WTC11 (cell line): ENCODE data around the gene ABCB6. TPM values are rescaled to one million over a fixed set of nuclear protein-coding genes. Genes with fewer than 3 reads are reported as not detected.

Experiments used
- ATAC-seq: fragments of 200-7000 bp; cut with Tn5 transposase; 2 replicates; pipeline ENCODE4 v1.10.0; 2021; ENCODE audit warnings: mild to moderate bottlenecking, moderate library complexity
- CTCF ChIA-PET: fragments of 300-600 bp; sonication (Branson Sonifier 250); formaldehyde crosslinking; loops from one replicate; lab custom pipeline; 2021; ENCODE audit warnings: antibody characterized with exemption; lab: Charles Lee
- POLR2A ChIA-PET: fragments of 350-600 bp; sonication (Branson Sonifier 250); formaldehyde crosslinking; loops from one replicate; lab custom pipeline; 2021; ENCODE audit warnings: antibody characterized with exemption; lab: Charles Lee
- DNase-seq: peaks from one replicate; pipeline ENCODE4 v3.0.0; 2021; ENCODE audit warnings: low spot score
- H3K27ac Mint-ChIP-seq: 2 replicates; pipeline ENCODE4 v1.8.0; 2021; ENCODE audit warnings: mixed read lengths
- H3K27me3 Mint-ChIP-seq: 2 replicates; pipeline ENCODE4 v1.8.0; 2021; ENCODE audit warnings: low read depth, mild to moderate bottlenecking, moderate library complexity, mixed read lengths
- H3K36me3 Mint-ChIP-seq: 2 replicates; pipeline ENCODE4 v1.8.0; 2021; ENCODE audit warnings: mixed read lengths
- H3K4me1 Mint-ChIP-seq: 2 replicates; pipeline ENCODE4 v1.8.0; 2022; ENCODE audit warnings: mixed read lengths
- H3K4me3 Mint-ChIP-seq: 2 replicates; pipeline ENCODE4 v1.8.0; 2021; ENCODE audit warnings: mild to moderate bottlenecking, moderate library complexity, mixed read lengths
- H3K9me3 Mint-ChIP-seq: 2 replicates; pipeline ENCODE4 v1.8.0; 2021; ENCODE audit warnings: mixed read lengths
- ATF1 ChIP-seq: sonication (generic); formaldehyde crosslinking; IDR thresholded peaks from 2 replicates; pipeline ENCODE4 v1.8.1; 2023; ENCODE audit warnings: mild to moderate bottlenecking, moderate library complexity, missing genetic modification reagents
- FOXP1 ChIP-seq: sonication (generic); formaldehyde crosslinking; IDR thresholded peaks from 2 replicates; pipeline ENCODE4 v1.8.0; 2022; ENCODE audit warnings: missing genetic modification reagents, mild to moderate bottlenecking, moderate library complexity, borderline replicate concordance
- MYBL2 ChIP-seq: sonication (generic); formaldehyde crosslinking; IDR thresholded peaks from 2 replicates; pipeline ENCODE4 v1.8.1; 2023; ENCODE audit warnings: mild to moderate bottlenecking, moderate library complexity, missing genetic modification reagents
- NR3C1 ChIP-seq: sonication (generic); formaldehyde crosslinking; conservative IDR thresholded peaks from 2 replicates; pipeline ENCODE4 v1.8.1; 2023; ENCODE audit warnings: low read depth, mild to moderate bottlenecking, missing genetic modification reagents
- TCF7 ChIP-seq: sonication (generic); formaldehyde crosslinking; IDR thresholded peaks from 2 replicates; pipeline ENCODE4 v1.8.0; 2022; ENCODE audit warnings: mild to moderate bottlenecking, low read depth, missing genetic modification reagents, moderate library complexity
- TEAD1 ChIP-seq: sonication (generic); formaldehyde crosslinking; IDR thresholded peaks from 2 replicates; pipeline ENCODE4 v1.8.0; 2022; ENCODE audit warnings: mild to moderate bottlenecking, missing genetic modification reagents
- ZBTB21 ChIP-seq: sonication (generic); formaldehyde crosslinking; IDR thresholded peaks from 2 replicates; pipeline ENCODE4 v1.8.1; 2023; ENCODE audit warnings: mild to moderate bottlenecking, missing genetic modification reagents, borderline replicate concordance
- ZNF263 ChIP-seq: sonication (generic); formaldehyde crosslinking; IDR thresholded peaks from 2 replicates; pipeline ENCODE4 v1.8.1; 2022; ENCODE audit warnings: low read depth, mild to moderate bottlenecking, moderate library complexity, missing genetic modification reagents
- ZNF317 ChIP-seq: sonication (generic); formaldehyde crosslinking; IDR thresholded peaks from 2 replicates; pipeline ENCODE4 v1.8.1; 2023; ENCODE audit warnings: low read depth, mild to moderate bottlenecking, moderate library complexity, missing genetic modification reagents, borderline replicate concordance
- ZNF416 ChIP-seq: fragments of 250-450 bp; sonication (Bioruptor Pico); IDR thresholded peaks from 2 replicates; pipeline ENCODE4 v1.9.0; 2021; ENCODE audit warnings: mild to moderate bottlenecking, inconsistent platforms
- total RNA-seq: library from RNA; stranded (reverse); gene quantifications from 3 replicates; pipeline ENCODE4 v1.2.3, GENCODE V29; 2021
- TF ChIP-seq, protein P1 (sequence below): sonication (generic); formaldehyde crosslinking; IDR thresholded peaks from 2 replicates; pipeline ENCODE4 v1.8.0; 2023; ENCODE audit warnings: mild to moderate bottlenecking, missing genetic modification reagents
- TF ChIP-seq, protein P2 (sequence below): sonication (generic); formaldehyde crosslinking; IDR thresholded peaks from 2 replicates; pipeline ENCODE4 v1.8.0; 2022; ENCODE audit warnings: mild to moderate bottlenecking, missing genetic modification reagents
- TF ChIP-seq, protein P3 (sequence below): fragments of 250-450 bp; sonication (Bioruptor Pico); conservative IDR thresholded peaks from 2 replicates; pipeline ENCODE4 v1.9.0; 2021; ENCODE audit warnings: mild to moderate bottlenecking
- TF ChIP-seq, protein P4 (sequence below): sonication (generic); formaldehyde crosslinking; IDR thresholded peaks from 2 replicates; pipeline ENCODE4 v1.8.1; 2023; ENCODE audit warnings: mild to moderate bottlenecking, missing genetic modification reagents, moderate library complexity
- TF ChIP-seq, protein P5 (sequence below): fragments of 250-450 bp; sonication (Bioruptor Pico); IDR thresholded peaks from 2 replicates; pipeline ENCODE4 v1.9.0; 2021; ENCODE audit warnings: mild to moderate bottlenecking
- TF ChIP-seq, protein P6 (sequence below): sonication (generic); formaldehyde crosslinking; IDR thresholded peaks from 2 replicates; pipeline ENCODE4 v1.8.0; 2022; ENCODE audit warnings: mild to moderate bottlenecking, missing genetic modification reagents

The ABCB6 gene
- total RNA-seq, 1 experiment from 2014 or later = 44.8 TPM

DNA sequence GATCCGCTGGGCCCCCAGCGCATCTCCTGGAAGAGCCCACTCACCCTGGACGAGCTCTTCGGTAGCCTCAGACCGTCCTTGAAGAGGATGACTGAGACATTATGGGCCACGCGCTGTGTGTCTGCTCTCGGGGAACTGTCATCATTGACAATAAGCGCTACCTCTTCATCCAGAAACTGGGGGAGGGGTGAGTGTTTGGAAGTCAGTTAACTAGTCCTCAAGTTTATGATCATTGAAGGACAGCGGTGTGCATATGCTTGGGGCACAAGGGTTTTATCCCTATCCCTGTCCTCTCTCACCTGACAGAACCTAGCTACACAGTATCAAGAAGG is 27.1 kb upstream of the ABCB6 start:
- H3K27ac Mint-ChIP-seq = peak overlapping the region; percentile 96
- H3K4me1 Mint-ChIP-seq = peaks cover 22% of the 10 kb centered on the region
- ATAC-seq (no peak), DNase-seq (no peak)
- ChIA-PET POLR2A (interaction anchor here (1.1 to 1.8 kb wide), 6 partner anchors 8 to 142 kb away, joined by 5 to 14 read pairs (median 6); partner anchors contain the start of genes ABCB6, ANKZF1, ATG9A and DNPEP), CTCF (interaction anchor here (0.9 to 1.7 kb wide), 8 partner anchors 32 to 188 kb away, joined by 3 to 20 read pairs (median 4); partner anchors contain the start of gene DNAJB2)
- TF ChIP-seq ATF1 (CRISPR knock-in tag) = no peak
- no peak for TF ChIP-seq NR3C1 (CRISPR knock-in tag)
- TF ChIP-seq ZNF263 (CRISPR knock-in tag) = no peak
- TF ChIP-seq, protein P1, sequence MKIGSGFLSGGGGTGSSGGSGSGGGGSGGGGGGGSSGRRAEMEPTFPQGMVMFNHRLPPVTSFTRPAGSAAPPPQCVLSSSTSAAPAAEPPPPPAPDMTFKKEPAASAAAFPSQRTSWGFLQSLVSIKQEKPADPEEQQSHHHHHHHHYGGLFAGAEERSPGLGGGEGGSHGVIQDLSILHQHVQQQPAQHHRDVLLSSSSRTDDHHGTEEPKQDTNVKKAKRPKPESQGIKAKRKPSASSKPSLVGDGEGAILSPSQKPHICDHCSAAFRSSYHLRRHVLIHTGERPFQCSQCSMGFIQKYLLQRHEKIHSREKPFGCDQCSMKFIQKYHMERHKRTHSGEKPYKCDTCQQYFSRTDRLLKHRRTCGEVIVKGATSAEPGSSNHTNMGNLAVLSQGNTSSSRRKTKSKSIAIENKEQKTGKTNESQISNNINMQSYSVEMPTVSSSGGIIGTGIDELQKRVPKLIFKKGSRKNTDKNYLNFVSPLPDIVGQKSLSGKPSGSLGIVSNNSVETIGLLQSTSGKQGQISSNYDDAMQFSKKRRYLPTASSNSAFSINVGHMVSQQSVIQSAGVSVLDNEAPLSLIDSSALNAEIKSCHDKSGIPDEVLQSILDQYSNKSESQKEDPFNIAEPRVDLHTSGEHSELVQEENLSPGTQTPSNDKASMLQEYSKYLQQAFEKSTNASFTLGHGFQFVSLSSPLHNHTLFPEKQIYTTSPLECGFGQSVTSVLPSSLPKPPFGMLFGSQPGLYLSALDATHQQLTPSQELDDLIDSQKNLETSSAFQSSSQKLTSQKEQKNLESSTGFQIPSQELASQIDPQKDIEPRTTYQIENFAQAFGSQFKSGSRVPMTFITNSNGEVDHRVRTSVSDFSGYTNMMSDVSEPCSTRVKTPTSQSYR (CRISPR knock-in tag) = no peak
- no peak for TF ChIP-seq ZNF416 (CRISPR knock-in tag)
- TF ChIP-seq TCF7 (CRISPR knock-in tag) = no peak
- TF ChIP-seq MYBL2 (CRISPR knock-in tag) = no peak
- TF ChIP-seq, protein P2, sequence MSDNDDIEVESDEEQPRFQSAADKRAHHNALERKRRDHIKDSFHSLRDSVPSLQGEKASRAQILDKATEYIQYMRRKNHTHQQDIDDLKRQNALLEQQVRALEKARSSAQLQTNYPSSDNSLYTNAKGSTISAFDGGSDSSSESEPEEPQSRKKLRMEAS = no peak
- TF ChIP-seq, protein P3, sequence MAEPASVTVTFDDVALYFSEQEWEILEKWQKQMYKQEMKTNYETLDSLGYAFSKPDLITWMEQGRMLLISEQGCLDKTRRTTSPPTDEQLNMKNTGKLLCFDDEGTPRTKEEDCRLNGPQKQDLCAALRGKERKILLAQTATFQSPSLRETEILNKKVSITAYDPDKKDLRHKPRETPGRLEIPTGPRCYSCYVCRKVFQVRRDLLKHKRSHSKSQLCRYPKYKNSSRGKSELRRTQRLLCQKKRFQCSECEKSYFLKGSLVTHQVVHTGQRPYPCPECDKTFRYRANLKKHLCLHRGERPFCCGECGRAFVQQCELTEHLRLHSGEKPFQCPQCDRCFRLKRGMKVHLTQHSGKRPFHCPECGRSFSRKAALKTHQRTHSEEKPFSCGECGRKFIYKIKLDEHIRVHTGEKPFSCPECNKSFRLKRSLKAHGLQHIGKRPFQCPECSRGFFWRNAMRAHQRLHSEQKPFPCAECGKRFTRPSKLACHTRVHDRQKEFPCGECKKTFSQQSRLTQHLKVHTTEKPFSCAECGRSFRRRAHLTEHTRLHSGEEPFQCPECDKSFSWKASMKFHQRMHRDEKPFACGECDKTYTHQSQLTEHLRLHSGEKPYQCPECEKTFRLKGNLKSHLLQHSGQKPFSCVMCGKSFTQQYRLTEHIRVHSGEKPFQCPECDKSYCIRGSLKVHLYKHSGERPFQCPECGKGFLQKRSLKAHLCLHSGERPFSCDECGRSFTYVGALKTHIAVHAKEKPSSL (CRISPR knock-in tag) = no peak
- no peak for TF ChIP-seq ZBTB21 (CRISPR knock-in tag)
- TF ChIP-seq, protein P4, sequence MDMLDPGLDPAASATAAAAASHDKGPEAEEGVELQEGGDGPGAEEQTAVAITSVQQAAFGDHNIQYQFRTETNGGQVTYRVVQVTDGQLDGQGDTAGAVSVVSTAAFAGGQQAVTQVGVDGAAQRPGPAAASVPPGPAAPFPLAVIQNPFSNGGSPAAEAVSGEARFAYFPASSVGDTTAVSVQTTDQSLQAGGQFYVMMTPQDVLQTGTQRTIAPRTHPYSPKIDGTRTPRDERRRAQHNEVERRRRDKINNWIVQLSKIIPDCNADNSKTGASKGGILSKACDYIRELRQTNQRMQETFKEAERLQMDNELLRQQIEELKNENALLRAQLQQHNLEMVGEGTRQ = no peak
- no peak for TF ChIP-seq TEAD1 (CRISPR knock-in tag)
- TF ChIP-seq FOXP1 = no peak
- TF ChIP-seq ZNF317 (CRISPR knock-in tag) = no peak
- TF ChIP-seq, protein P5, sequence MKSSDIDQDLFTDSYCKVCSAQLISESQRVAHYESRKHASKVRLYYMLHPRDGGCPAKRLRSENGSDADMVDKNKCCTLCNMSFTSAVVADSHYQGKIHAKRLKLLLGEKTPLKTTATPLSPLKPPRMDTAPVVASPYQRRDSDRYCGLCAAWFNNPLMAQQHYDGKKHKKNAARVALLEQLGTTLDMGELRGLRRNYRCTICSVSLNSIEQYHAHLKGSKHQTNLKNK = no peak
- TF ChIP-seq, protein P6, sequence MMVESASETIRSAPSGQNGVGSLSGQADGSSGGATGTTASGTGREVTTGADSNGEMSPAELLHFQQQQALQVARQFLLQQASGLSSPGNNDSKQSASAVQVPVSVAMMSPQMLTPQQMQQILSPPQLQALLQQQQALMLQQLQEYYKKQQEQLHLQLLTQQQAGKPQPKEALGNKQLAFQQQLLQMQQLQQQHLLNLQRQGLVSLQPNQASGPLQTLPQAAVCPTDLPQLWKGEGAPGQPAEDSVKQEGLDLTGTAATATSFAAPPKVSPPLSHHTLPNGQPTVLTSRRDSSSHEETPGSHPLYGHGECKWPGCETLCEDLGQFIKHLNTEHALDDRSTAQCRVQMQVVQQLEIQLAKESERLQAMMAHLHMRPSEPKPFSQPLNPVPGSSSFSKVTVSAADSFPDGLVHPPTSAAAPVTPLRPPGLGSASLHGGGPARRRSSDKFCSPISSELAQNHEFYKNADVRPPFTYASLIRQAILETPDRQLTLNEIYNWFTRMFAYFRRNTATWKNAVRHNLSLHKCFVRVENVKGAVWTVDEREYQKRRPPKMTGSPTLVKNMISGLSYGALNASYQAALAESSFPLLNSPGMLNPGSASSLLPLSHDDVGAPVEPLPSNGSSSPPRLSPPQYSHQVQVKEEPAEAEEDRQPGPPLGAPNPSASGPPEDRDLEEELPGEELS (CRISPR knock-in tag) = no peak
- H3K9me3 Mint-ChIP-seq = no peaks in the 10 kb centered on the region
- no peaks in the 10 kb centered on the region for H3K27me3 Mint-ChIP-seq
- H3K4me3 Mint-ChIP-seq = peak overlapping the region; percentile 93
- H3K36me3 Mint-ChIP-seq = peaks cover 13% of the 10 kb centered on the region; the same call in 1 of the 2 replicates
